Measurements from ENCODE around the gene CTTNBP2. TPM values are rescaled to one million over a fixed set of nuclear protein-coding genes. Genes with fewer than 3 reads are reported as not detected.

CTTNBP2 gene
- total RNA-seq, 2 donors from 2014 or later, result 5.7 to 8.3 TPM

DNA sequence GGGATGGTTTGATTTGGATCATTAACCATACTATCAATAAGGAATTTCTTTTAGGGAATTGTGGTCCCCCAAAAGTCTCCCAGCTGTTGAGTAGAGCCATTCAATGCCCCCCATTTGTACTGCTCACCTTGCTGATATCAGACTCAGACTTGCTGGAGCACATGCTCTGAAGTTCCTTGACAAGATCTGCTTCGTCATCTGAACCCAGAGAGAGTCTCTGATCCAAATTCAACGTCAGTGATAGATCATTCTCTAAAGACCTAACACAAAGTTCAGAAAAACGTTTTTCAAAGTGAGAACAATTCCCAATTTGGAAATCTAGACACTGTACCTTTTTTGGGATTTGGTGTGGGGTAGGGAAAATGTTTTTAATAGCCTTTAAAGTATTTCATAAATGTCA, 153.9 kb downstream of the CTTNBP2 start:
- Histone ChIP-seq H3K27ac (no peak overlapping the region), H3K4me3 (no peak overlapping the region), H3K9me3 (no peaks in the 10 kb centered on the region), H3K36me3 (no peaks in the 10 kb centered on the region), H3K27me3 (replicated peaks; ENCODE audit: insufficient read depth) (no peaks in the 10 kb centered on the region), H3K4me1 (replicated peaks) (no peaks in the 10 kb centered on the region)
- 77% methylated on average over 3 of the region's 3 CpGs for WGBS
- TF ChIP-seq, protein P1, sequence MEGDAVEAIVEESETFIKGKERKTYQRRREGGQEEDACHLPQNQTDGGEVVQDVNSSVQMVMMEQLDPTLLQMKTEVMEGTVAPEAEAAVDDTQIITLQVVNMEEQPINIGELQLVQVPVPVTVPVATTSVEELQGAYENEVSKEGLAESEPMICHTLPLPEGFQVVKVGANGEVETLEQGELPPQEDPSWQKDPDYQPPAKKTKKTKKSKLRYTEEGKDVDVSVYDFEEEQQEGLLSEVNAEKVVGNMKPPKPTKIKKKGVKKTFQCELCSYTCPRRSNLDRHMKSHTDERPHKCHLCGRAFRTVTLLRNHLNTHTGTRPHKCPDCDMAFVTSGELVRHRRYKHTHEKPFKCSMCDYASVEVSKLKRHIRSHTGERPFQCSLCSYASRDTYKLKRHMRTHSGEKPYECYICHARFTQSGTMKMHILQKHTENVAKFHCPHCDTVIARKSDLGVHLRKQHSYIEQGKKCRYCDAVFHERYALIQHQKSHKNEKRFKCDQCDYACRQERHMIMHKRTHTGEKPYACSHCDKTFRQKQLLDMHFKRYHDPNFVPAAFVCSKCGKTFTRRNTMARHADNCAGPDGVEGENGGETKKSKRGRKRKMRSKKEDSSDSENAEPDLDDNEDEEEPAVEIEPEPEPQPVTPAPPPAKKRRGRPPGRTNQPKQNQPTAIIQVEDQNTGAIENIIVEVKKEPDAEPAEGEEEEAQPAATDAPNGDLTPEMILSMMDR (IDR thresholded peaks at IDR 0.05), result no peak
- TF ChIP-seq POLR2AphosphoS5 (IDR thresholded peaks at IDR 0.05) (no peak), POLR2A (IDR thresholded peaks at IDR 0.05) (no peak)
- intact Hi-C loops (cut with DNase I), result loop anchor here (5.0 kb wide), 2 partner anchors 262 to 317 kb away; no protein-coding TSS in a partner anchor
- no peak for DNase-seq (ENCODE audit: low spot score)

DNA sequence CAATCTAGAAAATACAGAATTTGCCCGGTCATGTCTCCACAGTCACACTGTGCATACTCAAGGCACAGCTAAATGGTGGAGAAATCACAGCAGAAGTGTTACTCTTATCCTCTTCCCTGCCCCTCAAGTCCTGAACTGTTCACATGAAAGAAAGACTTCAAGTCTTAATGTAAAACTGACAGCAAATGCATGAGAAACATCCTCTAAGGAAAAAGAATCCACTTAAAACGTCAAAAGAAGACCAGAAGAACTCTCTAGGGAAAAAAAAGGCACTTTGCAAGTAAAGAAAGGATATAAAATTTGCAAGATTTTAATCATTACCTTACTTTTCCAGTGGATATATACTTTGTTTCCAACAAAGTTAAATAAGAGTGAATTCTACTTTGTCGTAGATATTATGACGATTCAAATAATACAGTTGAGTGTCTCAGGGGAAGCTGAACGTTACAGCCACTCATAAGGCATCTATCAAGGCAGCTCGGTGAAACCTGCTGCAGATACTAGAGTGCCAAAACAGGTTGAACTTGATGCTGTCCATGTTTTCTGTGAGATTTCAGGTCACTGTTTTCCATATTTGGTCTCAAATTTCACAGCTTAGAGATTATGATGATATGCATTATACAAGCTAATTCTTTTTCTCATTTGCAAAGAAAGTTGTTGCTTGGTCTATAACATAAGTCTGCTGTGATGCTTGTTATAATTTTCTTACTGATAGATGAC, 155.0 kb downstream of the CTTNBP2 start:
- WGBS, result 53% methylated on average over 6 of the region's 6 CpGs
- intact Hi-C loops (cut with DNase I), result loop anchor here (5.0 kb wide), 2 partner anchors 261 to 316 kb away; no protein-coding TSS in a partner anchor

DNA sequence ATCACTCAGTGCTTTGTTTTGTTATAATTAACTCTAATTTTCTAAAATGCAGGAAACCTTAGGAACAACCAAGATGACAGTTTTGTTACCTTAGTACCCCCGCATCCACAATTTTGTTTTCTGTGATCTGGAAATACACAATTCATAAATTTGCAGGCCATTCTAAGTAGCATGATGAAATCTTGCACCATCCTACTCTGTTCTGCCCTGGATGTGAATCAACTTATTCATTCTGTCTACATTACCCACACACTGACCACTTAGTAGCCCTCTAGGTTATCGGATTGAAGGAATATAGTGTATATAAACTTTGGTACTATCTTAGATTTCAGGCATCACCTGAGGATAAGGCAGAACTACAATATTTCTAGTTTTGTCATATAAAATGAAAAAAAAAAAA, 155.9 kb downstream of the CTTNBP2 start:
- intact Hi-C loops (cut with DNase I), result loop anchor here (5.0 kb wide), 2 partner anchors 260 to 315 kb away; no protein-coding TSS in a partner anchor
- WGBS, result 99% methylated on average over 2 of the region's 2 CpGs
- H3K27me3 ChIP-seq (replicated peaks; ENCODE audit: insufficient read depth), result no peaks in the 10 kb centered on the region
- H3K27ac ChIP-seq, result no peak overlapping the region
- no peaks in the 10 kb centered on the region for H3K36me3 ChIP-seq
- H3K4me3 ChIP-seq, result no peak overlapping the region
- TF ChIP-seq, protein P1 (IDR thresholded peaks at IDR 0.05), result no peak
- TF ChIP-seq POLR2AphosphoS5 (IDR thresholded peaks at IDR 0.05) (no peak), POLR2A (IDR thresholded peaks at IDR 0.05) (no peak)
- no peaks in the 10 kb centered on the region for H3K4me1 ChIP-seq (replicated peaks)
- H3K9me3 ChIP-seq, result no peaks in the 10 kb centered on the region
- no peak for DNase-seq (ENCODE audit: low spot score)

More for the DNA sequence above, 155.0 kb downstream of the CTTNBP2 start:
- Histone ChIP-seq H3K27me3 (replicated peaks; ENCODE audit: insufficient read depth) (no peaks in the 10 kb centered on the region), H3K4me3 (no peak overlapping the region), H3K4me1 (replicated peaks) (no peaks in the 10 kb centered on the region), H3K36me3 (no peaks in the 10 kb centered on the region), H3K9me3 (no peaks in the 10 kb centered on the region), H3K27ac (no peak overlapping the region)
- TF ChIP-seq, protein P1 (IDR thresholded peaks at IDR 0.05), result no peak
- TF ChIP-seq POLR2AphosphoS5 (IDR thresholded peaks at IDR 0.05) (no peak), POLR2A (IDR thresholded peaks at IDR 0.05) (no peak)
- no peak for DNase-seq (ENCODE audit: low spot score)

DNA sequence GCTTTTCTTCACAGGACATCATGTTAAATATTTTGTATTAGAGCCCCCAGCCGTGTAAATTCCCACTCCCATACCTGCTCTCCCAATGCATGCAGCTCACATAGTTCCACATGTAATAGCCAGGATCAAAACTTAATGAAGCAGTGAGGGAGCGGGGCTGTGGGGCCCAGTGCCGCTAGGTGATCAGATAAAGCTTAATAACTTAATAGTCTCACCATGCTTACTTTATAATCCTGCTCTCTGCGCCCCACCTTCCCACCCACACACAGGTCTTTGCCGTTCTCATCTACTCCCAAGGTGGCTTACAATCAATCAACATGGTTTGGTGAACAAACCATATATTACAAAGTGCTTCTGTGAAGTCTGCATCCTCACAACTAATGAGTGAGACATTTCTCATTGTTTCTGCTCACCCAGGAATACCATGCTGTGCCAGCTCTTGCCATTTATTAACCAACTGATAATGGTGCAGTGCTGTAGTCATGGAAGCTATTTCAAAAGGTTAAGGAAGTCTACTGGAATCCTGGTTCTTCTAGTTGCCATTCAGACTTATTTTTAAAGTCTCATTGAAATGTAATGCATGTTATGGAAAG, 156.4 kb downstream of the CTTNBP2 start:
- H3K4me1 ChIP-seq (replicated peaks), result no peaks in the 10 kb centered on the region
- 53% methylated on average over 5 of the region's 5 CpGs for WGBS

More for the DNA sequence above, 156.4 kb downstream of the CTTNBP2 start:
- TF ChIP-seq POLR2AphosphoS5 (IDR thresholded peaks at IDR 0.05) (no peak), POLR2A (IDR thresholded peaks at IDR 0.05) (no peak)
- TF ChIP-seq, protein P1 (IDR thresholded peaks at IDR 0.05), result no peak
- Histone ChIP-seq H3K9me3 (no peaks in the 10 kb centered on the region), H3K4me3 (no peak overlapping the region), H3K27me3 (replicated peaks; ENCODE audit: insufficient read depth) (no peaks in the 10 kb centered on the region), H3K36me3 (no peaks in the 10 kb centered on the region), H3K27ac (no peak overlapping the region)
- no peak for DNase-seq (ENCODE audit: low spot score)
- intact Hi-C loops (cut with DNase I), result loop anchor here (5.0 kb wide), 2 partner anchors 260 to 315 kb away; no protein-coding TSS in a partner anchor

Data from prostate gland (tissue), 2 donors.